Stimulated activated CD8-positive, alpha-beta memory T cell treated with anti-CD3 and anti-CD28 coated beads, Interleukin-12 subunit alpha, Interleukin-12 subunit beta, amount 100 ng/mL, for 24 hours (primary cell): ENCODE results near the gene GRID1.
"Not testable (repeated sequence)": the region's sequence is repeated elsewhere in the genome, so short reads cannot be mapped to it uniquely, and the experiment has no call there.

ENCODE experiments used
- DNase-seq: peaks from one replicate; pipeline ENCODE4 v3.0.0-alpha.2; 2020; ENCODE audit errors: extremely low read depth

GRID1 gene

DNA sequence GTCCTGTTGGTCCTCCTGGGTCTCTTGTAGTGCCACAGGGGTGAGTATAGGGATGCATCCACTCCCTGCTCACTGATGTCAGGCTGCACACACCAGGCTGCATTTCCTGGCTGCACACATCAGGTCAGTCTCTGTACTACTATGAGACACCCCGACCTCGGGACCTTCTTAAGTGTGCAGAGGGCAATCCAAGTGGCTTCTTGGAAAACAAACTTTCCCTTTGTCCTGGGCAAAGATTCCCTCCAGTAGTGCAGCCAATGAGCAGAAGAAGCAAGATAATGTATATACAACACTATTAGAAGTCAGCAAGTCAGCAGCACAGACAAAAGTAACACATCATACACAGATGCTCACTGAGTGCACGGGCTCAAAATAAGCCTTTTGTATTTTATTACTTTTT is 493.5 kb downstream of the GRID1 start:
- DNase-seq, result no peak

GRCh38 chr10:85868627-85869499 is 497.7 kb downstream of the GRID1 start:
- DNase-seq, result no peak

DNA sequence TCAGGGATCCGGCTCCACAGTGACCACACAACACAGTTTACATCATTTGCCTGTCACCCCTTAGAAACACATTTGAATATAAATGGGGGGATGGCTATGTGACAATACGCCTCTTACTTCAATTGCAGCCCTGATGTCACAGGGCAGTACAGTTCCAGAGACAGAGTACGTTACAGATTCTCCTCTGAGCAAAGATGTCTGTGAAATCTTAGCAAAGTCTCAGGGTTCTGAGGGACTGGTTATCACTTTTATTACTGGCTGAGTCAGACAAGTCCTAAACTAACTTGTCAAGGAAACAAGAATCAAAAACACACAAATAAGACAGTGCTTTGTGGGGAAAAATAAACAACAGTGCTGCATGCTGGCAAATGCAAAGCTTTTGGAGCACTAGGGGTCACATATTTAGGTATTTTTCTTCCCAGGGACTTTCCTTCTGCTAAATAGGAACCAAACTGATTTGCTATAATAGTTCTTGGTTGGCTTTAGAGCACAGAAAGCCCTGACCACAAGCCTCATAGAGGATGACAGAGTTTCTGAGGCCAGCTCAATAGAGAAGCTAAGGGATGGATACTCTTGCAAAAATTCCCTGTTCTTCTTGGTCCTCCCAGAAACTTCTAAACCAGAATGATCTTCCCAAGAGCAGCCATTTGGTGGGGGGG is 501.6 kb downstream of the GRID1 start:
- no peak for DNase-seq

DNA sequence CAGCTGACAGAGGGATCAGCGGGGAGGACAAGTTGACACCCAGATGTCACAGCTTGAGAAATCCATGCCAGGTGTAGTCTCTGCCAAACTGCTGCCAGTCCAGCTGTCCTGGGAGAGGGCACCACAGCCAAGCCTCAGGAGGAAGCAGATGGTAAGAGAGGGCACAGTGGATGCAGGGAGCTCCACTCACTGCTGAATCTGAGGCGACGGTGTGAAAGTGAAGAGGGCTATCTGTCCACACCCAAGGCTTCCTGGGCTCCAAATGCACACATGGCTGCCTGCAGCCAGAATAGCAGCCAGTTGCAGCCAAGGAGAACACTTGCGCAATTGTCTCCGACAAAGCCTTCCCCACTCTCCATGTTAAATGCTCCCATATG is 502.4 kb downstream of the GRID1 start:
- DNase-seq, result no peak

DNA sequence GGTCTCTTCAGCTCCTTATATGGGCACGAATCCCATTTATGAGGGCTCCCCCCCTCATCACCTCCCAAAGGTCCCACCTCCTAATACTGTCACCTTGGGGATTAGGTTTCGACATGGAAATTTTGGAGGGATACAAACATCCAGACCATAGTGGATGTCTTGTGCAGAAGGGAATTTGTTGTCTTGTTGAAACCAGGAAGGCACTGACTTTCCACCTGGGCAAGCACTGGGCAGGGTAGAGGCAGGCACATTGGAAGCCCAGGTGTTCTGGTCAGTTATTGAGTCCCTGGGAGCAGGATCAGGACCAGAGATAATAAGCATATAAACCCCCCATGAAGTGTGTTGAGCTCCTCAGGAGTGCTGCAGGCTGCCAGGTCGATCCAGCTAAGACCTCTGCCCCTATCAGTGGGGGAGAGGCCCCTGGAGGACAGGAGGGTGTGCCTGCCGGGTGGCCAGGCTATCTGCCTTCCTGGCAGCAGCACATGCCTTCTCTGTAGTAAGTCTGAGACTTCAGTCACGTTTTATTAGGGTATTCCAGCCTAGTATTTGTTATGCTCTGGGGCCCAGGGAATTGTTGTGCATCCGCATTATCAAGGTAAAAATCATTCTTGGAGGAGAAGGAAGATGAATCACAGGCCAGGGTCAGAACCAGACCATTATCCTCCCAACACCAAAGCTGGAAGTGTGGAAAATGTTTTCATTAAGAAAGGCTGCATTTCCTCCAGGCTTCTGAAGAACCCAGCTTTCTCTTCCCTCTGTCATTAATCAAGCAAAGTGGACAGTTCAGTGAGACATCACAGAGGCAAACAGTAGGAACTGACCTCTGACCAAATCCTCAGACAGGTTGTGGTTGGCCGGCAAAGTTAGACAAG is 503.1 kb downstream of the GRID1 start:
- DNase-seq, result no peak

DNA sequence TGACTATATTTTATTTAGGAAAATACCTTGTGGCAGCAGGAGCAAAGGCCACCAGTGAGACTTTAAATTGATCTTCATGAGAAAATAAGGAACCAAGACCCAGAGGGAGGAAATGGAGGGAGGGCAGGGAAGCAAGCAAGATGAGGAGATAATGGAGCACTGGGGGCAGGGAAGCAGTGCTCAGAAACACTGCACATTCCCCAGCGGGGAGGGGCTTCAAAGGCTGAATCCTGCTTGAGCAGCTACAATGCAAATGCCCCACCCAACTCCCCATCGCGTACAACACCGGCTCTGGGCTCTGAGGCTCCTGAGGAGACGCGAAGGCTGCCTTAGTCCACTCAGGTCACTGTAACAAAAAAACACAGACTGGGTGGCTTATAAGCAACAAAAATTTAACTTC is 503.8 kb downstream of the GRID1 start:
- DNase-seq, result no peak

DNA sequence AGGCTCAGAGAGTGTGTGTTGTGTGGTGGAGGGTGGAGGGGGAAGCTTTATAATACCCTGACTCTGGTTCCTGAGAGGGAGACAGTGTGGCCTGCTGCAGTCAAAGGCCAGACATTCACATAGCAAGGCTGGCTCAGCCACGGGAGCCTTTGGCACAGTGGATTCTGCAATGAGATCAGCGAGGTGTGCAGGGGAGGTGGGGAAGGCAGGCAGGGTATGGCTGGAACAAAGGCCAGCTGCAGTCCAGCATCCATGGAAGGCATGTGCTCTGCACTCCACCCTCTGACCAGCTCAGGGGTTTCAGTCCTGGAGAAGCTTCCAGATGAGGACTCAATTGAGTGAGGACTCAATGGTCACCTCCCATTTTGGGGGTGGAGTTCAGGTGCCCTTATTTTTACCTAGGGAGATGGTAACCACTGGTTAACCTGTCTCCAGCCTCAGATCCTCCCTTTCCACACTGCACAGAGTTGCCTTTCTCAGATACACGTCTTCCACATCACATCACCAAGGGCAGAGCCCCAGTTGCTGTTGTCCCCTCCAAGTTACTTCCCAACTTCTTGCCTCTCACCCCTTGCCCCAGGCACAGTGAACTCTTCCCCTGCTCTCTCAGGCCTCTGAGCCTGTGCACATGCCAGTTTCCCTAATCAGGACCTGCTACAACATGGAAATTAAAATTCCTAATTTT is 504.9 kb downstream of the GRID1 start:
- DNase-seq, result no peak

DNA sequence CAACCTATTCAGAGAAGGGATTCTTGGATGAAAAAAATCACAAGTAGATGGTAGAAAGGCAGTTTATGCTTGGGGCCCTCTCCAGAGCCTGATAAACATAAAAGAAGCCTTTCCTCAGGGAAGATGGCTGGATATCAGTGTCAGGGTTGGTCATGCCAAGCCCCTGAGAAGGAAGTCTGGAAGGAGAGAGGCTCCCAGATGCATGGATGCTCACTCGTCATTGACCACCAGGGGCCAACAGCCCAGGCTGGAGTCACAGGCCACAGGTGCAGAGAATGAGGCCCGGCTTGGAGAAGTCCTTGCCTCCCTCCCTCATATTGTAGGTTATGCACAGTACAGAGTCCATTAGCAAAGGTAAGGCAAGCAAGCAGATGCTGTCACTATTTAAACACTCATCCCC is 506.7 kb downstream of the GRID1 start:
- DNase-seq, result no peak

DNA sequence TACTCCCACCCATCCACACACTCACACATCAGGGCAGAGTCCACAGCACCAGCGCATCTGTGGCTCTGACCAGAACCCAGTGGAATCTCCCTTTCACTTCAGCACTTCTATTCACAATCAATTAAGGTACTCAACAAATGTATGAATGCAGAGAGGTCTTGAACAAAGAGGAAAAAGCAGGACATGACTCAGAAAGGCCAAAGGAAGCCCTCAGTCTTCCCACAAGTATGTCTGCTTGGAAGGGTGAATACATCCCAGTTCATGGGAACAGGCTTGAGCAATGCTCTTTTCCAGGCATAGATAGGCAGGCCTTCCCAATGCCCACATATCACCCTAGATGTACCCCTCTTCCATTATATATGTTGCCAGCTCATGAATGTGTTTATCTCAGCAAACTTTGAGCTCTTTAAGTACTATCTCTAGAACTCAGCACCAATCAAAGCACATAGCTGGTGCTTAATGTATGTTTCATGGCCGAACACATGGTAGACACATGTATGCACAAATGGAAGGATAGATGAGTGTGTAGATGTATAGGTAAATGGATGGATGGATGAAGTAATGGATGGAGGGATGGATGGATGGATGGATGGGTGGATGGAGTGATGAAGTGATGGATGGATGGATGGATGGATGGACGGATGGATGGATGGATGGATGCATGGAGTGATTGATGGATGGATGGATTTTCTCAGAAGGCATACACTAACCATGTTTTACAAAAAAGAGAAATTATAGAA is 507.6 kb downstream of the GRID1 start:
- no peak for DNase-seq

DNA sequence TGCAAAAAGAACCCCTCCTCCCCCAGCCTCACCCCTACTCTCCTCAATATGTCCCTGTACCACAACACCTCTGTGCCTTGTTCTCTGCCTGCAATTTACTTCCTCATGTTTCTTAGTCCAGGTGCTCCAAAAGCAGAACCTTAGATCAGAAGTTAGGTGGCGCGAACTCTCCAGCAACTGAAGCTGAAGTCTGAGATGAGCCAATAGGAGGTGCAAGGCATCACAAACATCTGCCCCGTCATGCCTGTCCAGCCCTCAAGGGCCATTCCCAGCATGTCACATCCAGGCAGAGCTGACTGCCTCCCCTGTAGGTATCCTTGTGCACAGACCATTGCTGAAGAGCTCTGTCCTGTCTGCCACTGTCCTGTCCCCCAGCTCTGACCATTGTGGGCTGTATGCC is 508.8 kb downstream of the GRID1 start:
- DNase-seq, result no peak

DNA sequence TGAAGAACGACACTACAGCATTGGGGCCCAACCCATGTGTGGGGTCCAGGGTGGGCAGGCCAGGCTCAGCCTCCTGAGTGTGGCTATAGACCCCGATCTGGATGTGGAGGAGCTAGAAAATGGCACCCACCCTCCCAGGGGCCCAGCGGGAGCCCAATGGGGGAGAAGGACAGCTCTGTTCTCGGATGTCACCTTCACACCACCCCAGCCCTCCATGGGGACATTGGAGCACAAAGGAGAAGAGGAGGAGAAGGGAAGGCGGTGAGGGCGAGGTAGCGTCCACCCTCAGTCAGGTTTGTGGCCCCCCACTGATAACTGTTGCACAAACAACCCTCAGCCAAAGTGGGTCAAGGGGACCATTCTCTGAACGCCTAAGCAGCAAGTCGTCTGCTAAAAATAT is 509.3 kb downstream of the GRID1 start:
- DNase-seq, result no peak

DNA sequence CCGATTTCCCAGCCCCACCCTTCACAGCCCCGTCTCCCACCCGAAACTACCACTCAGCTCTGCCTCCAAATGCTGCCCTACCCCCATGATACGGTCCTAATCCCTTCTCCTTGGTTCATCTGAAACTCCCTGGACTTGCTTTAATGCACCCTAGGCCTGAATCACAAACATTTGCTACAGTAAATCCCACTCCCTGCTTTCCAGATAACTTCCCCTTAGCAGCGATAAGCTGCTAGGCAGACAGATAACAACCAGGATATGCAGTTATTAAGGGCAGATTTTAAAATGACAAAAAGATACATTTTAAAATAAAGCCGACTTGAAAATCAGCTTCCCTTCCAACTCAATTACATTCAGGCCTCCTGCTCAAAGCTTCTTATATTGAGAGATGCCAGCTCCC is 514.7 kb downstream of the GRID1 start:
- DNase-seq, result no peak

GRCh38 chr10:85851325-85851724 is 515.3 kb downstream of the GRID1 start:
- no peak for DNase-seq

- no peak for DNase-seq
Observed at GRCh38 chr10:85850736-85851135, 515.9 kb downstream of the GRID1 start.

DNA sequence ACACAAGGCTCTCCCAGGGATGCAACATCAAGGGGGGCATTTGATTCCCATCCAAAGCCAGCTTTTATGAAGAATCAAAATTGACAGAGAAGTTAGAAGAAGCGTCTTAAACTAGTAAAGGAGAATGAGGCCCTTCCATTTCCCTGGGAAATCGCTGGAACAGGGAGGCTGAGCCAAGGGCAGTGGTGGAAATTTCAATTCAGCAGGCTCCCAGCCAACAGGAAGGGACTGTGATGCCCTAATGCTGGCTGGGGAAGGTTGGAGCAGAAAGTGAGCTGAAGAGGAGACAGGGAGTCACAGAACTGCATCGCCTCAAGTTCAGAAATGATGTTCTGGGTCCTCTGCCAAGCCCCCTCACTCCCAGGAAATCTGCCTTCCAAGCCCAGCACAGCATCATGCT is 517.3 kb downstream of the GRID1 start:
- no peak for DNase-seq

DNA sequence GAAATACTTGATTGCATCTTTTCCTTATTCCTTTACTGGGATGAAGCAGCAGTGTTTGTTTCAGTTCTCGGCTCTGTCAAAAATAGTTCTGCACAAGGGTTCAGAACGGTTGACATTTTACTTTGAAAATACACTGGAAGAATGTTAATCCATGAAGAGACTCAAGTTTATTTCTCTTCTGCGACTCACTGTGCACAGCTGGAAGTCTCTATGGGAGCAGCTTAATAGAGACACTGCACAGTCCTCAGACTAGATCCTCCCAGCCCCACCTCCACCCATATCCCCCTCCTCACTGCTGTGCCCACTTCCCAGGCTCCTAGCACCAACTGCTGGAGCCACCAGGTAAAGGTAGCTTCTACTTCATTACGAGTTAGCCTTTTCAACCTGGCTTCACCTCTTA is 517.8 kb downstream of the GRID1 start:
- no peak for DNase-seq

DNA sequence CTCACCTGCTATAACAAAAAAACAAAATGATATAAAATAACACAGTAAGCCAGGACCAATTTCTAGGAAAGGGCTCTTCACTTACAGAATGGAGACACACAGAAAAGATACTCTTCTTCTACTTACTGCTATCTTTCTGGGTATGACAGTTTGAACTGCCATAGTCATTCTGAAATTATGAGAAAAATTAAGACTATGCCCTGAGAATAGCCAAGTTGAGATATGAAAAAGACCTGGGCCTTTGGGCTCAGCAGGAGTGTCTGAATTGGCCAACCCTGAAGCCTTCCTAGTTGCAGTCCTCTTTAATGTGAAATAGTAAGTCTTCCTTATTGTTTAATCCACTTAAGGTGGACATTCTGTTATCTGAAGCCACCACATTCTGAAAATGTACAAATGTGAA is 519.5 kb downstream of the GRID1 start:
- no peak for DNase-seq

DNA sequence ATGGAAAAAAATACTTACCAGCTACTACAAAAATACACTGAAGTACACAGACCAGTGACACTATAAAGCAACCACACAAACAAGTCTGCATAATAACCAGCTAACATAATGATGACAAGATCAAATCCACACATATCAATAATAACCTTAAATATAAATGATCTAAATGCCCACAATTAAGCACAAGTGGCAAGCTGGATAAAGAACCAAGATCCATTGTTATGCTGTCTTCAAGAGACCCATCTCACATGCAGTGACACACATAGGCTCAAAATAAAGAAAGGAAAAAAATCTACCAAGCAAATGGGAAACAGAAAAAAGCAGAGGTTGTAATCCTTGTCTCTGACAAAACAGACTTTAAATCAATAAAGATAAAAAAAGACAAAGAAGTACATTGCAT is 527.9 kb downstream of the GRID1 start:
- not testable (repeated sequence) for DNase-seq

GRCh38 chr10:85832988-85833387 is 533.6 kb downstream of the GRID1 start:
- no peak for DNase-seq

DNA sequence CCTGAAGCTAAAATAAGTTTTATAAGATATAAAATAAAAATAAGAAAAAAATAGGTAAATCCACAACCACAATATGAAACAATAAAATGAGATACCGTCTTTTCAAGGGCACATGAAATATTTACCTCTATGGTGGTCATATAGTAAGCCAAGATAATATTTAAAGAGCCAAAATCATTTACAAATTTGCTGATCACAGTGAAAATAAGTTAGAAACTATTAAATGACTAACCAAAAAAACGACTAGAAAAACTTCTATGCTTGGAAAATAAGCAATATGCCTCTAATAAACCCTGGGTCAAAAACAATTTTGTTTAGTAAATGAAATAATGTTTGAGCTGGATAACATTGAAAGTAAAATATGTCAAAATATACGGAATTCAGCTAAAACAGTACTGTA is 535.2 kb downstream of the GRID1 start:
- DNase-seq, result no peak

- no peak for DNase-seq
Observed at GRCh38 chr10:85826377-85826776, 540.2 kb downstream of the GRID1 start.
